OCI-LY3 (cell line): Measurements from ENCODE around the gene IPMK.

Experiments used
- H2AFZ ChIP-seq: fragments of 200-600, 300-600 bp; shearing (Covaris generic); 2 replicates; pipeline ENCODE4 v1.6.0; 2014; ENCODE audit warnings: antibody characterized with exemption, low read depth, low read length
- H3K27ac ChIP-seq: fragments of 200-600, 300-600 bp; sonication (generic); 2 replicates; pipeline ENCODE4 v1.5.1; 2014; ENCODE audit warnings: mild to moderate bottlenecking, low read length, moderate library complexity, mixed read lengths
- H3K27me3 ChIP-seq: fragments of 200-600, 300-600 bp; sonication (generic); 2 replicates; pipeline ENCODE4 v1.6.1; 2014; ENCODE audit warnings: low read depth, low read length, mixed read lengths
- H3K36me3 ChIP-seq: fragments of 200-600, 300-600 bp; sonication (generic); replicated peaks from 2 replicates; pipeline ENCODE3; 2014; ENCODE audit warnings: low read depth, low read length, mixed read lengths
- H3K4me1 ChIP-seq: fragments of 300-600, 200-600 bp; sonication (generic); 2 replicates; pipeline ENCODE4 v1.6.1; 2014; ENCODE audit warnings: low read length, mixed read lengths
- H3K4me2 ChIP-seq: fragments of 200-600, 300-600 bp; sonication (generic); 2 replicates; pipeline ENCODE4 v1.6.1; 2014; ENCODE audit warnings: low read length, mixed read lengths
- H3K4me3 ChIP-seq: fragments of 300-600, 200-600 bp; sonication (generic); 2 replicates; pipeline ENCODE4 v1.5.1; 2014; ENCODE audit warnings: antibody characterized with exemption, mild to moderate bottlenecking, low read length, moderate library complexity
- H3K79me2 ChIP-seq: fragments of 300-600, 200-600 bp; shearing (Covaris generic); 2 replicates; pipeline ENCODE4 v1.6.1; 2014; ENCODE audit warnings: mild to moderate bottlenecking, low read length, mixed read lengths
- H3K9ac ChIP-seq: fragments of 300-600, 200-600 bp; shearing (Covaris generic); 2 replicates; pipeline ENCODE4 v1.6.0; 2014; ENCODE audit warnings: mild to moderate bottlenecking, low read length, moderate library complexity
- H3K9me3 ChIP-seq: fragments of 200-600, 300-600 bp; shearing (Covaris generic); 2 replicates; pipeline ENCODE4 v1.6.1; 2014; ENCODE audit warnings: low read length, mixed read lengths; ENCODE audit not compliant: insufficient read depth
- H4K20me1 ChIP-seq: fragments of 200-600, 300-600 bp; sonication (generic); 2 replicates; pipeline ENCODE4 v1.6.1; 2016; ENCODE audit warnings: low read length, mixed read lengths; ENCODE audit not compliant: insufficient read depth
- CTCF ChIP-seq: fragments of 200-600, 300-600 bp; sonication (generic); IDR thresholded peaks from 2 replicates; pipeline ENCODE4 v1.5.1; 2014; ENCODE audit warnings: antibody characterized with exemption, low read length, low read depth
- EZH2phosphoT487 ChIP-seq: fragments of 200-600 bp; shearing (Covaris generic); IDR thresholded peaks from 2 replicates; pipeline ENCODE4 v1.6.1; 2018; ENCODE audit warnings: antibody characterized with exemption, mixed run types, low read depth

Gene IPMK

GRCh38 chr10:58209669-58210068, 58.0 kb downstream of the IPMK start:
- Histone ChIP-seq H3K79me2 (no peaks in the 10 kb centered on the region), H3K27ac (no peak overlapping the region), H3K4me3 (no peak overlapping the region), H3K4me1 (no peaks in the 10 kb centered on the region), H2AFZ (no peak overlapping the region), H3K9ac (no peak overlapping the region), H4K20me1 (no peaks in the 10 kb centered on the region), H3K36me3 (no peaks in the 10 kb centered on the region), H3K27me3 (no peaks in the 10 kb centered on the region), H3K9me3 (no peaks in the 10 kb centered on the region), H3K4me2 (no peak overlapping the region)
- no peak for TF ChIP-seq EZH2phosphoT487
- no peak for TF ChIP-seq CTCF

GRCh38 chr10:58206251-58206650, 61.4 kb downstream of the IPMK start:
- H4K20me1 ChIP-seq: no peaks in the 10 kb centered on the region
- no peak overlapping the region for H3K27ac ChIP-seq
- H3K27me3 ChIP-seq: no peaks in the 10 kb centered on the region
- H3K4me1 ChIP-seq: no peaks in the 10 kb centered on the region
- no peak for TF ChIP-seq CTCF
- no peak for TF ChIP-seq EZH2phosphoT487
- no peak overlapping the region for H2AFZ ChIP-seq
- H3K36me3 ChIP-seq: no peaks in the 10 kb centered on the region
- H3K9ac ChIP-seq: no peak overlapping the region
- H3K4me3 ChIP-seq: no peak overlapping the region
- H3K4me2 ChIP-seq: no peak overlapping the region
- H3K79me2 ChIP-seq: no peaks in the 10 kb centered on the region
- no peaks in the 10 kb centered on the region for H3K9me3 ChIP-seq

- no peak overlapping the region for H3K4me3 ChIP-seq
- no peaks in the 10 kb centered on the region for H3K4me1 ChIP-seq
- no peak for TF ChIP-seq CTCF
- no peak for TF ChIP-seq EZH2phosphoT487
- no peak overlapping the region for H2AFZ ChIP-seq
- H3K79me2 ChIP-seq: no peaks in the 10 kb centered on the region
- H3K9ac ChIP-seq: no peak overlapping the region
- no peaks in the 10 kb centered on the region for H3K27me3 ChIP-seq
- no peaks in the 10 kb centered on the region for H4K20me1 ChIP-seq
- H3K36me3 ChIP-seq: no peaks in the 10 kb centered on the region
- H3K4me2 ChIP-seq: no peak overlapping the region
- H3K27ac ChIP-seq: no peak overlapping the region
- no peaks in the 10 kb centered on the region for H3K9me3 ChIP-seq
Measured at GRCh38 chr10:58201704-58202103, 66.0 kb downstream of the IPMK start.

DNA sequence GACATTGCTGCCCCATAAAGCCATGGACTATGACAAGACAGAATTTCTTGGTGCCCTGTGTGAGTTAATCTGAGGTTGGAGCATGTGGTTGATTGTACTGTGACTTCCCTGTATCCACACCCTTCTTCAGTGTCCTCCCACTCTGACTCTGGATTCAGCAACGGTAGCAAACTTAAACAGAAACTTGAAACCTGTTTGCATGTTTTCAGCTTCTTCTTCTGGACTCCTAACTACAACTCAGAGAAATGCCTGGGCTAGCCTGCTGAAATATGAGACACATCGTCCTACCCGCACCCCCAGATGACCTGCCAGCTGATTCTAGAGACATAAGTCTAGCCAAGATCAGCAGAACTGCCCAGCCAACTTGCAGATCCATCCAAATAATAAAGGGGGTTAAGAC, 78.4 kb downstream of the IPMK start:
- no peak overlapping the region for H3K9ac ChIP-seq
- H4K20me1 ChIP-seq: no peaks in the 10 kb centered on the region
- TF ChIP-seq CTCF: no peak
- TF ChIP-seq EZH2phosphoT487: no peak
- no peaks in the 10 kb centered on the region for H3K27me3 ChIP-seq
- no peak overlapping the region for H3K27ac ChIP-seq
- H2AFZ ChIP-seq: no peak overlapping the region
- no peak overlapping the region for H3K4me2 ChIP-seq
- no peaks in the 10 kb centered on the region for H3K9me3 ChIP-seq
- H3K4me3 ChIP-seq: no peak overlapping the region
- H3K4me1 ChIP-seq: no peaks in the 10 kb centered on the region
- no peaks in the 10 kb centered on the region for H3K79me2 ChIP-seq
- H3K36me3 ChIP-seq: no peaks in the 10 kb centered on the region
